WTC11 (cell line): Measurements from ENCODE around the gene WRAP73.

Source experiments
- CREB1 ChIP-seq: sonication (generic); formaldehyde crosslinking; IDR thresholded peaks from 2 replicates; pipeline ENCODE4 v1.8.0; 2023; ENCODE audit warnings: mild to moderate bottlenecking, missing genetic modification reagents
- ESRRA ChIP-seq: sonication (generic); formaldehyde crosslinking; IDR thresholded peaks from 2 replicates; pipeline ENCODE4 v1.8.1; 2022; ENCODE audit warnings: mild to moderate bottlenecking, missing genetic modification reagents, borderline replicate concordance
- KAT7 ChIP-seq: sonication (generic); formaldehyde crosslinking; IDR thresholded peaks from 2 replicates; pipeline ENCODE4 v1.8.1; 2023; ENCODE audit warnings: missing genetic modification reagents, mild to moderate bottlenecking, borderline replicate concordance
- NR1H2 ChIP-seq: sonication (generic); formaldehyde crosslinking; IDR thresholded peaks from 2 replicates; pipeline ENCODE4 v1.9.0; 2021; ENCODE audit warnings: mild to moderate bottlenecking, moderate library complexity, missing genetic modification reagents
- NR3C1 ChIP-seq: sonication (generic); formaldehyde crosslinking; conservative IDR thresholded peaks from 2 replicates; pipeline ENCODE4 v1.8.1; 2023; ENCODE audit warnings: low read depth, mild to moderate bottlenecking, missing genetic modification reagents
- ZBTB21 ChIP-seq: sonication (generic); formaldehyde crosslinking; IDR thresholded peaks from 2 replicates; pipeline ENCODE4 v1.8.1; 2023; ENCODE audit warnings: mild to moderate bottlenecking, missing genetic modification reagents, borderline replicate concordance
- TF ChIP-seq, protein P1 (sequence below): fragments of 200-600 bp; IDR thresholded peaks from 2 replicates; pipeline ENCODE4 v1.8.0; 2022; ENCODE audit warnings: antibody characterized with exemption
- TF ChIP-seq, protein P2 (sequence below): fragments of 250-450 bp; sonication (Bioruptor Pico); IDR thresholded peaks from 2 replicates; pipeline ENCODE4 v2.1.2; 2022; ENCODE audit warnings: mild to moderate bottlenecking, moderate library complexity
- TF ChIP-seq, protein P3 (sequence below): sonication (generic); formaldehyde crosslinking; IDR thresholded peaks from 2 replicates; pipeline ENCODE4 v1.8.1; 2023; ENCODE audit warnings: mild to moderate bottlenecking, missing genetic modification reagents, borderline replicate concordance
- TF ChIP-seq, protein P4 (sequence below): sonication (generic); formaldehyde crosslinking; IDR thresholded peaks from 2 replicates; pipeline ENCODE4 v1.8.0; 2023; ENCODE audit warnings: mild to moderate bottlenecking, missing genetic modification reagents
- TF ChIP-seq, protein P5 (sequence below): sonication (generic); formaldehyde crosslinking; IDR thresholded peaks from 2 replicates; pipeline ENCODE4 v1.8.1; 2022; ENCODE audit warnings: mild to moderate bottlenecking, missing genetic modification reagents, moderate library complexity, borderline replicate concordance

DNA sequence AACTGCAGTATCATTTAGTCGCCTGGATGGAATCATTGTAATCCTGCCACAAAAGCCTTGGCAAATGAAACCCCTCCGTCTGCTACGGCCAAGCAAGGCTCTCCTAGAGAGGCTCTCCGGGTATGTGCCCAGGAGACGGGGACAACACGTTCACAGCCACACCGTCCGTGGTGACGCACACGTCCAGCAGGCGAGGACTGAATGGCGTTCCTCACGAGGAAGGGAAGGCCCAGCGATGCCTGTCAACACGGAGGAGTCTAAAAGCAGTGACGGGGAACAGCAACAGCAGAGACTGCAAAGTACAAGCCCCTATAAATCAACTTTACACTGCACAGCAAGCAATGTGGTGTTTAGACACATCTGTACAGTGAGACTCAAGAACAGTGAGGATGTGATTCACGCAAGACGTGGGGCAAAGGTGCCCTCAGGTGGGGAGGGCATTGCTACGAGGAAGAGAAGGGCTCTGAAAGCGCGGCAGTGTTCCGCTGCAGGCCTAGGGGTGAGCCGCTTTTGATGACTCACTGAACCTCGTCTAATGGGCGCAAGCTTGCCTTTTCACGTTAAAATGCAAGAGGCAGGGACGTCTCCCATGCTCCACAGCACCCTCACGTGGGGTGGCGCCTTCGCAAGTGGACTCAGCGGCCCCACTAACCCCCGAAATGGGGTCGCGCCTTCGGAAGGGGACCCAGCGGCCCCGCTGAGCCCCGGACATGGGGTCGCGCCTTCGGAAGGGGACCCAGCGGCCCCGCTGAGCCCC lies 6.8 kb downstream of the WRAP73 start:
- TF ChIP-seq, protein P1, sequence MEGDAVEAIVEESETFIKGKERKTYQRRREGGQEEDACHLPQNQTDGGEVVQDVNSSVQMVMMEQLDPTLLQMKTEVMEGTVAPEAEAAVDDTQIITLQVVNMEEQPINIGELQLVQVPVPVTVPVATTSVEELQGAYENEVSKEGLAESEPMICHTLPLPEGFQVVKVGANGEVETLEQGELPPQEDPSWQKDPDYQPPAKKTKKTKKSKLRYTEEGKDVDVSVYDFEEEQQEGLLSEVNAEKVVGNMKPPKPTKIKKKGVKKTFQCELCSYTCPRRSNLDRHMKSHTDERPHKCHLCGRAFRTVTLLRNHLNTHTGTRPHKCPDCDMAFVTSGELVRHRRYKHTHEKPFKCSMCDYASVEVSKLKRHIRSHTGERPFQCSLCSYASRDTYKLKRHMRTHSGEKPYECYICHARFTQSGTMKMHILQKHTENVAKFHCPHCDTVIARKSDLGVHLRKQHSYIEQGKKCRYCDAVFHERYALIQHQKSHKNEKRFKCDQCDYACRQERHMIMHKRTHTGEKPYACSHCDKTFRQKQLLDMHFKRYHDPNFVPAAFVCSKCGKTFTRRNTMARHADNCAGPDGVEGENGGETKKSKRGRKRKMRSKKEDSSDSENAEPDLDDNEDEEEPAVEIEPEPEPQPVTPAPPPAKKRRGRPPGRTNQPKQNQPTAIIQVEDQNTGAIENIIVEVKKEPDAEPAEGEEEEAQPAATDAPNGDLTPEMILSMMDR = no peak
- TF ChIP-seq CREB1 (CRISPR knock-in tag) (no peak), KAT7 (no peak), NR1H2 (CRISPR knock-in tag) (no peak), NR3C1 (CRISPR knock-in tag) (no peak), ESRRA (CRISPR knock-in tag) (no peak), ZBTB21 (CRISPR knock-in tag) (no peak)
- TF ChIP-seq, protein P2, sequence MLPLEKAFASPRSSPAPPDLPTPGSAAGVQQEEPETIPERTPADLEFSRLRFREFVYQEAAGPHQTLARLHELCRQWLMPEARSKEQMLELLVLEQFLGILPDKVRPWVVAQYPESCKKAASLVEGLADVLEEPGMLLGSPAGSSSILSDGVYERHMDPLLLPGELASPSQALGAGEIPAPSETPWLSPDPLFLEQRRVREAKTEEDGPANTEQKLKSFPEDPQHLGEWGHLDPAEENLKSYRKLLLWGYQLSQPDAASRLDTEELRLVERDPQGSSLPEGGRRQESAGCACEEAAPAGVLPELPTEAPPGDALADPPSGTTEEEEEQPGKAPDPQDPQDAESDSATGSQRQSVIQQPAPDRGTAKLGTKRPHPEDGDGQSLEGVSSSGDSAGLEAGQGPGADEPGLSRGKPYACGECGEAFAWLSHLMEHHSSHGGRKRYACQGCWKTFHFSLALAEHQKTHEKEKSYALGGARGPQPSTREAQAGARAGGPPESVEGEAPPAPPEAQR (CRISPR knock-in tag) = no peak
- TF ChIP-seq, protein P3, sequence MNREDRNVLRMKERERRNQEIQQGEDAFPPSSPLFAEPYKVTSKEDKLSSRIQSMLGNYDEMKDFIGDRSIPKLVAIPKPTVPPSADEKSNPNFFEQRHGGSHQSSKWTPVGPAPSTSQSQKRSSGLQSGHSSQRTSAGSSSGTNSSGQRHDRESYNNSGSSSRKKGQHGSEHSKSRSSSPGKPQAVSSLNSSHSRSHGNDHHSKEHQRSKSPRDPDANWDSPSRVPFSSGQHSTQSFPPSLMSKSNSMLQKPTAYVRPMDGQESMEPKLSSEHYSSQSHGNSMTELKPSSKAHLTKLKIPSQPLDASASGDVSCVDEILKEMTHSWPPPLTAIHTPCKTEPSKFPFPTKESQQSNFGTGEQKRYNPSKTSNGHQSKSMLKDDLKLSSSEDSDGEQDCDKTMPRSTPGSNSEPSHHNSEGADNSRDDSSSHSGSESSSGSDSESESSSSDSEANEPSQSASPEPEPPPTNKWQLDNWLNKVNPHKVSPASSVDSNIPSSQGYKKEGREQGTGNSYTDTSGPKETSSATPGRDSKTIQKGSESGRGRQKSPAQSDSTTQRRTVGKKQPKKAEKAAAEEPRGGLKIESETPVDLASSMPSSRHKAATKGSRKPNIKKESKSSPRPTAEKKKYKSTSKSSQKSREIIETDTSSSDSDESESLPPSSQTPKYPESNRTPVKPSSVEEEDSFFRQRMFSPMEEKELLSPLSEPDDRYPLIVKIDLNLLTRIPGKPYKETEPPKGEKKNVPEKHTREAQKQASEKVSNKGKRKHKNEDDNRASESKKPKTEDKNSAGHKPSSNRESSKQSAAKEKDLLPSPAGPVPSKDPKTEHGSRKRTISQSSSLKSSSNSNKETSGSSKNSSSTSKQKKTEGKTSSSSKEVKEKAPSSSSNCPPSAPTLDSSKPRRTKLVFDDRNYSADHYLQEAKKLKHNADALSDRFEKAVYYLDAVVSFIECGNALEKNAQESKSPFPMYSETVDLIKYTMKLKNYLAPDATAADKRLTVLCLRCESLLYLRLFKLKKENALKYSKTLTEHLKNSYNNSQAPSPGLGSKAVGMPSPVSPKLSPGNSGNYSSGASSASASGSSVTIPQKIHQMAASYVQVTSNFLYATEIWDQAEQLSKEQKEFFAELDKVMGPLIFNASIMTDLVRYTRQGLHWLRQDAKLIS (CRISPR knock-in tag) = no peak
- TF ChIP-seq, protein P4, sequence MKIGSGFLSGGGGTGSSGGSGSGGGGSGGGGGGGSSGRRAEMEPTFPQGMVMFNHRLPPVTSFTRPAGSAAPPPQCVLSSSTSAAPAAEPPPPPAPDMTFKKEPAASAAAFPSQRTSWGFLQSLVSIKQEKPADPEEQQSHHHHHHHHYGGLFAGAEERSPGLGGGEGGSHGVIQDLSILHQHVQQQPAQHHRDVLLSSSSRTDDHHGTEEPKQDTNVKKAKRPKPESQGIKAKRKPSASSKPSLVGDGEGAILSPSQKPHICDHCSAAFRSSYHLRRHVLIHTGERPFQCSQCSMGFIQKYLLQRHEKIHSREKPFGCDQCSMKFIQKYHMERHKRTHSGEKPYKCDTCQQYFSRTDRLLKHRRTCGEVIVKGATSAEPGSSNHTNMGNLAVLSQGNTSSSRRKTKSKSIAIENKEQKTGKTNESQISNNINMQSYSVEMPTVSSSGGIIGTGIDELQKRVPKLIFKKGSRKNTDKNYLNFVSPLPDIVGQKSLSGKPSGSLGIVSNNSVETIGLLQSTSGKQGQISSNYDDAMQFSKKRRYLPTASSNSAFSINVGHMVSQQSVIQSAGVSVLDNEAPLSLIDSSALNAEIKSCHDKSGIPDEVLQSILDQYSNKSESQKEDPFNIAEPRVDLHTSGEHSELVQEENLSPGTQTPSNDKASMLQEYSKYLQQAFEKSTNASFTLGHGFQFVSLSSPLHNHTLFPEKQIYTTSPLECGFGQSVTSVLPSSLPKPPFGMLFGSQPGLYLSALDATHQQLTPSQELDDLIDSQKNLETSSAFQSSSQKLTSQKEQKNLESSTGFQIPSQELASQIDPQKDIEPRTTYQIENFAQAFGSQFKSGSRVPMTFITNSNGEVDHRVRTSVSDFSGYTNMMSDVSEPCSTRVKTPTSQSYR (CRISPR knock-in tag) = no peak
- TF ChIP-seq, protein P5, sequence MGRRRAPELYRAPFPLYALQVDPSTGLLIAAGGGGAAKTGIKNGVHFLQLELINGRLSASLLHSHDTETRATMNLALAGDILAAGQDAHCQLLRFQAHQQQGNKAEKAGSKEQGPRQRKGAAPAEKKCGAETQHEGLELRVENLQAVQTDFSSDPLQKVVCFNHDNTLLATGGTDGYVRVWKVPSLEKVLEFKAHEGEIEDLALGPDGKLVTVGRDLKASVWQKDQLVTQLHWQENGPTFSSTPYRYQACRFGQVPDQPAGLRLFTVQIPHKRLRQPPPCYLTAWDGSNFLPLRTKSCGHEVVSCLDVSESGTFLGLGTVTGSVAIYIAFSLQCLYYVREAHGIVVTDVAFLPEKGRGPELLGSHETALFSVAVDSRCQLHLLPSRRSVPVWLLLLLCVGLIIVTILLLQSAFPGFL = no peak
